Neural cell (in vitro differentiated cells): ENCODE data around the gene FBLN2. TPM values are rescaled to one million over a fixed set of nuclear protein-coding genes. Genes with fewer than 3 reads are reported as not detected.

ENCODE experiments used
- H2AFZ ChIP-seq: fragments of 200-600, 300-800 bp; sonication (generic), shearing (Covaris generic); 2 replicates; pipeline ENCODE4 v1.6.0; 2014; ENCODE audit warnings: low read depth, mild to moderate bottlenecking, antibody characterized with exemption, low read length, moderate library complexity
- H3F3A ChIP-seq: fragments of 200-600 bp; shearing (Covaris generic); 2 replicates; pipeline ENCODE4 v1.6.1; 2016; ENCODE audit warnings: mild to moderate bottlenecking, moderate library complexity, mixed read lengths, antibody characterized with exemption, low read length; ENCODE audit not compliant: insufficient read depth, poor library complexity, severe bottlenecking
- H3K27ac ChIP-seq: fragments of 200-600, 300-800 bp; sonication (generic), shearing (Covaris generic); 2 replicates; pipeline ENCODE4 v1.5.1; 2014; ENCODE audit warnings: mild to moderate bottlenecking, low read length, moderate library complexity
- H3K27me3 ChIP-seq: fragments of 300-800, 200-600 bp; sonication (generic), shearing (Covaris generic); 2 replicates; pipeline ENCODE4 v1.6.0; 2014; ENCODE audit warnings: mild to moderate bottlenecking, low read depth, low read length, moderate library complexity; ENCODE audit not compliant: insufficient read depth
- H3K36me3 ChIP-seq: fragments of 300-800, 200-600 bp; sonication (generic), shearing (Covaris generic); 2 replicates; pipeline ENCODE4 v1.5.1; 2014; ENCODE audit warnings: mild to moderate bottlenecking, antibody characterized with exemption, low read length, moderate library complexity; ENCODE audit not compliant: insufficient read depth
- H3K4me2 ChIP-seq: fragments of 300-800, 200-600 bp; sonication (generic), shearing (Covaris generic); 2 replicates; pipeline ENCODE4 v1.6.0; 2014; ENCODE audit warnings: mild to moderate bottlenecking, low read length
- H3K4me3 ChIP-seq: fragments of 300-800, 200-600 bp; sonication (generic), shearing (Covaris generic); 2 replicates; pipeline ENCODE4 v1.5.1; 2014; ENCODE audit warnings: mild to moderate bottlenecking, low read length, moderate library complexity
- H3K79me2 ChIP-seq: fragments of 200-600 bp; shearing (Covaris generic); replicated peaks from 2 replicates; pipeline ENCODE4 v1.6.0; 2014; ENCODE audit warnings: mild to moderate bottlenecking, low read length, moderate library complexity; ENCODE audit not compliant: insufficient read depth
- H3K9ac ChIP-seq: fragments of 300-800, 200-600 bp; sonication (generic), shearing (Covaris generic); 2 replicates; pipeline ENCODE4 v1.6.1; 2016; ENCODE audit warnings: mild to moderate bottlenecking, low read length, mixed read lengths
- H3K9me2 ChIP-seq: fragments of 200-600 bp; shearing (Covaris generic); 2 replicates; pipeline ENCODE4 v1.6.1; 2016; ENCODE audit warnings: mild to moderate bottlenecking, low read length, mixed read lengths; ENCODE audit not compliant: insufficient read depth
- H3K9me3 ChIP-seq: fragments of 200-600, 300-800 bp; sonication (generic), shearing (Covaris generic); 2 replicates; pipeline ENCODE4 v1.6.1; 2016; ENCODE audit warnings: mild to moderate bottlenecking, mixed run types, low read length, moderate library complexity, mixed read lengths
- H4K20me1 ChIP-seq: fragments of 200-600 bp; shearing (Covaris generic); 2 replicates; pipeline ENCODE4 v1.6.1; 2016; ENCODE audit warnings: mild to moderate bottlenecking, mixed run types; ENCODE audit not compliant: insufficient read depth
- CTCF ChIP-seq: fragments of 450-650 bp; IDR thresholded peaks from 2 replicates; pipeline ENCODE4 v1.5.1; 2014; ENCODE audit warnings: antibody characterized with exemption, mild to moderate bottlenecking, moderate library complexity; ENCODE audit not compliant: poor library complexity, severe bottlenecking
- EP300 ChIP-seq: fragments of 450-650 bp; conservative IDR thresholded peaks from 2 replicates; pipeline ENCODE4 v1.6.1; 2014; ENCODE audit warnings: antibody characterized with exemption, mild to moderate bottlenecking, moderate library complexity; ENCODE audit not compliant: poor library complexity, severe bottlenecking
- EZH2 ChIP-seq: fragments of 200-600, 300-800 bp; shearing (Covaris generic), sonication (generic); IDR thresholded peaks from 2 replicates; pipeline ENCODE4 v1.6.1; 2014; ENCODE audit warnings: antibody characterized with exemption, low read length, borderline replicate concordance, mild to moderate bottlenecking; ENCODE audit not compliant: insufficient read depth, poor library complexity, severe bottlenecking
- MXI1 ChIP-seq: fragments of 450-650 bp; conservative IDR thresholded peaks from 2 replicates; pipeline ENCODE4 v1.6.1; 2014; ENCODE audit warnings: antibody characterized with exemption, mild to moderate bottlenecking; ENCODE audit not compliant: poor library complexity, severe bottlenecking
- POLR2AphosphoS5 ChIP-seq: IDR thresholded peaks from 2 replicates; pipeline ENCODE4 v1.6.1; 2012
- RAD21 ChIP-seq: fragments of 450-650 bp; conservative IDR thresholded peaks from 2 replicates; pipeline ENCODE4 v1.6.1; 2014; ENCODE audit warnings: antibody characterized with exemption, mild to moderate bottlenecking, moderate library complexity
- REST ChIP-seq: IDR thresholded peaks from 2 replicates; pipeline ENCODE4 v1.6.1; 2012; ENCODE audit warnings: borderline replicate concordance
- SMC3 ChIP-seq: fragments of 450-650 bp; conservative IDR thresholded peaks from 2 replicates; pipeline ENCODE4 v1.6.1; 2014; ENCODE audit warnings: antibody characterized with exemption, mild to moderate bottlenecking, moderate library complexity; ENCODE audit not compliant: poor library complexity
- TAF1 ChIP-seq: IDR thresholded peaks from 2 replicates; pipeline ENCODE4 v1.6.1; 2012; ENCODE audit warnings: low read depth
- polyA plus RNA-seq: library from polyadenylated mRNA; depleted of rRNA; stranded (reverse); fragments of >200 nt; gene quantifications from 2 replicates; pipeline ENCODE4 v1.2.3, GENCODE V29; 2014

Gene FBLN2
- polyA plus RNA-seq, 1 donor from 2014 or later, result 0.37 TPM

GRCh38 chr3:13624021-13624420 is 75.1 kb downstream of the FBLN2 start:
- H3K36me3 ChIP-seq, result no peaks in the 10 kb centered on the region
- no peak overlapping the region for H2AFZ ChIP-seq
- no peak overlapping the region for H3K27ac ChIP-seq
- no peaks in the 10 kb centered on the region for H3F3A ChIP-seq
- no peak overlapping the region for H3K4me3 ChIP-seq
- H3K9me2 ChIP-seq, result no peaks in the 10 kb centered on the region
- no peak overlapping the region for H3K9ac ChIP-seq
- H3K27me3 ChIP-seq, result no peaks in the 10 kb centered on the region
- TF ChIP-seq TAF1 (no peak), EP300 (no peak), REST (no peak), CTCF (no peak), RAD21 (no peak), SMC3 (no peak), EZH2 (no peak), MXI1 (no peak), POLR2AphosphoS5 (no peak)
- no peaks in the 10 kb centered on the region for H3K79me2 ChIP-seq
- no peaks in the 10 kb centered on the region for H4K20me1 ChIP-seq
- no peak overlapping the region for H3K4me2 ChIP-seq
- no peaks in the 10 kb centered on the region for H3K9me3 ChIP-seq

DNA sequence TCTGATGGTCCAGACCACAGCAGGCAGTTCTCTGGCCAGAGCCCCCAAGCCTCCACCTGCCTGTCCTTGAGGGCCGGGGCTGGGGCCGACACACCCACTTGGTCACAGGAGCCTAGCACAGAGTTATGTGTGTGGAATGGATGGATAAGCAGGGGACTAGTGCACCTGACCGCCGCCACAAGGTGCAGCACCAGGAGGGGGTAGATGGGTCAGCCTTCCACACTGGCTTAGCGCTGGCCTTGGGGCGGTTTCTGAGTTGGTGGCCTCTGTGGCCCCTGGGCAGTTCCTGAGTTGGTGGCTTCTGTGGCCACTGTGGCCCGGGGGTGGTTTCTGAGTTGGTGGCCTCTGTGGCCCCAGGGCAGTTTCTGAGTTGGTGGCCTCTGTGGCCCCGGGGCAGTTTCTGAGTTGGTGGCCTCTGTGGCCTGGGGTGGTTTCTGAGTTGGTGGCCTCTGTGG is 75.8 kb downstream of the FBLN2 start:
- Histone ChIP-seq H3K9me3 (no peaks in the 10 kb centered on the region), H4K20me1 (no peaks in the 10 kb centered on the region), H3K36me3 (no peaks in the 10 kb centered on the region), H3K4me2 (no peak overlapping the region), H3K4me3 (no peak overlapping the region), H3K79me2 (no peaks in the 10 kb centered on the region), H3K27me3 (no peaks in the 10 kb centered on the region), H3K9me2 (no peaks in the 10 kb centered on the region), H2AFZ (no peak overlapping the region), H3F3A (no peaks in the 10 kb centered on the region), H3K9ac (no peak overlapping the region), H3K27ac (no peak overlapping the region)
- TF ChIP-seq POLR2AphosphoS5 (no peak), CTCF (no peak), SMC3 (no peak), EZH2 (no peak), REST (no peak), TAF1 (no peak), RAD21 (no peak), EP300 (no peak), MXI1 (no peak)
